SJSA1 (cell line): ENCODE data around the gene RUBCN. TPM values are rescaled to one million over a fixed set of nuclear protein-coding genes. Genes with fewer than 3 reads are reported as not detected.
"Not testable (repeated sequence)": the region's sequence is repeated elsewhere in the genome, so short reads cannot be mapped to it uniquely, and the experiment has no call there.

Source experiments
- DNase-seq, 2 experiments: peaks; one replicate each; pipeline ENCODE4 v3.0.0-alpha.2; 2015 to 2020; ENCODE audit warnings: low spot score in 2 of 2, low read depth in 1 of 2
- H3K27ac ChIP-seq: fragments of 250-450 bp; sonication (Bioruptor Pico); 2 replicates; pipeline ENCODE4 v1.5.1; 2020; ENCODE audit warnings: mild to moderate bottlenecking, moderate library complexity
- H3K27me3 ChIP-seq: fragments of 250-450 bp; sonication (Bioruptor Pico); replicated peaks from 2 replicates; pipeline ENCODE4 v1.5.1; 2020; ENCODE audit warnings: mild to moderate bottlenecking, moderate library complexity
- H3K36me3 ChIP-seq: fragments of 250-450 bp; sonication (Bioruptor Pico); 2 replicates; pipeline ENCODE4 v1.5.1; 2020; ENCODE audit warnings: mild to moderate bottlenecking
- H3K4me1 ChIP-seq: fragments of 250-450 bp; sonication (Bioruptor Pico); replicated peaks from 2 replicates; pipeline ENCODE4 v1.6.1; 2021; ENCODE audit warnings: mild to moderate bottlenecking
- H3K4me3 ChIP-seq: fragments of 250-450 bp; sonication (Bioruptor Pico); 2 replicates; pipeline ENCODE4 v1.5.1; 2020; ENCODE audit warnings: mild to moderate bottlenecking
- H3K9me3 ChIP-seq: fragments of 250-450 bp; sonication (Bioruptor Pico); replicated peaks from 2 replicates; pipeline ENCODE4 v1.5.1; 2020; ENCODE audit warnings: mild to moderate bottlenecking
- total RNA-seq: library from RNA; depleted of rRNA; stranded (reverse); fragments of >200 nt; shearing (Covaris generic); gene quantifications from 2 replicates; pipeline ENCODE4 v1.2.3, GENCODE V29; 2014

The RUBCN gene
- total RNA-seq, 1 experiment from 2014 or later: 10.4 TPM

DNA sequence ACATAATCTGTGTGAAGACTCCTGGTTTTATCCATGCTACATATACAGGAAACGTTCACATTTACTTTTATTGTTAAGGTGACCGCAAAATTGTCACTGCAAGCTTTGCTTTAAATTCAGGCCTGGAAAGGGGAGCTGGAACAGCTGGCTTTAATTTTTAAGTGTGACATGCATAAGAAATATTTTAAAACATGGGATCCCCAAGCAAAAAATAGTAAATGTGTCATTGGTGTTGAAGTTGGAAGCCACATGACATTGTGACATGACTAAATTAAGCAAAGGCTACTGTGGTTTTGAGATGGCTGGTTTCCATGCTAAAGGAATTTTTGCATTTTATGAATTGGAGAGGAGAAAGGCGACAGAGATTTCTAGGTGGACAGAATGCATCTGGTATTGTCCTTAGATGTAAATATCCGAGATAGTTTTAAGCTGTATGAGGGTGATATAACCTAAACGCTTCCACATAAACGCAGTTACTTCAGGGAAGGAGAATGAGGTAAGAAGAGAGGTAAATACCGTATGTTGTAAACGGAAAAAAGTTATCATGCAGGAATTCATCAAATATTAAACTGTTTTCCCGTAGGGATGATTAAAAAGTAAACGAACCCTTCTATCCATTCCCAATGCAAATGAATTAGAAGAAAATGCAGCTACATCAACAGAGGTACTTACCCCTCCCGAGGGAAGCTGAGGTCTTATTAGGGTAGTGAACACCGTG lies 12.1 kb upstream of the RUBCN start:
- Histone ChIP-seq H3K36me3 (peaks cover 8% of the 10 kb centered on the region; the same call in 1 of the 2 replicates), H3K27me3 (no peaks in the 10 kb centered on the region), H3K27ac (peak overlapping the region; percentile 20; the same call in 1 of the 2 replicates), H3K4me3 (peak overlapping the region; percentile 84), H3K4me1 (peaks cover 22% of the 10 kb centered on the region), H3K9me3 (no peaks in the 10 kb centered on the region)
- DNase-seq: peak in 1 of 2 experiments; percentile 18

DNA sequence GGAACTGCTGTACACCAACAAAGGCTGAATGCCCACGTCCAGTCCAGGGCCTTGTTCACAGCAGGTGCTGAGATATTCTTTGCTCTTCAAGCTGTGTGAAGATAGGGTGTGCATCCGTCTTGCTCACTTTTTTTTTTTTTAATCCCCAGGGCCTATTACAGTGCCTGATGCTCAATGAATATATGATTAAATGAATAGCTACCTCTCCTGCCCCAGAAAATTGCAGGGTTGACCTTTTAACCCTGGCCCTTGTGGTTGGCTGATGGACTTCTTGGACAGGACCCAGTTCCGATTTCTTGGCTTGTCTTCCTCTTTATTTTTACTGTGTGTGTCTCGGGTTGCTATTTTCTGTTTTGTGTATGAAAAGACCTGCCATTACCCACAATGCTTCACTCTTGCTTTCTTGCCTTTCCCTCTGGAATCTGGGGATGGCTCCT lies 10.1 kb upstream of the RUBCN start:
- H3K27me3 ChIP-seq: no peaks in the 10 kb centered on the region
- H3K4me3 ChIP-seq: no peak overlapping the region
- no peak overlapping the region for H3K27ac ChIP-seq
- no peaks in the 10 kb centered on the region for H3K9me3 ChIP-seq
- DNase-seq: no peak
- H3K36me3 ChIP-seq: peaks cover 6% of the 10 kb centered on the region; the same call in 1 of the 2 replicates
- peaks cover 16% of the 10 kb centered on the region for H3K4me1 ChIP-seq

DNA sequence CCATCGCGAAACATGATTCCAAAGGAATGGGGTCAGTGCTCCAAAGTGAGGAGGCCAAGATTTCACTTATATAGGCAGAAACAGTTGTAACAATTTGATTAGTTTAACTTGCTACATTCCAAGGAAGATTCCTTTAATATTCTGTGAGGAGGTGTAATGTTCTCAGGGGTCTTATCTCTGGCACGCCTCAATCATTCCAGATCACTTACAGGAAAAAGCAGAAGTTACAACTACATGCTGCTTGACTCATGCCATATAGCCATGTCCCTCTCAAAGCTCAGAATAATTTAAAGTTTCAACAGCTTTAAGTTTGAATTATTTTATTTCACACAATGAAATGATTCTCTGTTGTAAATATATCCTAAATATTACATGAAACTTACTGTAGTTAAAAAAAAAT lies 9.5 kb upstream of the RUBCN start:
- Histone ChIP-seq H3K9me3 (no peaks in the 10 kb centered on the region), H3K27ac (no peak overlapping the region), H3K36me3 (peaks cover 6% of the 10 kb centered on the region; the same call in 1 of the 2 replicates), H3K4me1 (peaks cover 10% of the 10 kb centered on the region), H3K27me3 (no peaks in the 10 kb centered on the region), H3K4me3 (no peak overlapping the region)
- DNase-seq: no peak

DNA sequence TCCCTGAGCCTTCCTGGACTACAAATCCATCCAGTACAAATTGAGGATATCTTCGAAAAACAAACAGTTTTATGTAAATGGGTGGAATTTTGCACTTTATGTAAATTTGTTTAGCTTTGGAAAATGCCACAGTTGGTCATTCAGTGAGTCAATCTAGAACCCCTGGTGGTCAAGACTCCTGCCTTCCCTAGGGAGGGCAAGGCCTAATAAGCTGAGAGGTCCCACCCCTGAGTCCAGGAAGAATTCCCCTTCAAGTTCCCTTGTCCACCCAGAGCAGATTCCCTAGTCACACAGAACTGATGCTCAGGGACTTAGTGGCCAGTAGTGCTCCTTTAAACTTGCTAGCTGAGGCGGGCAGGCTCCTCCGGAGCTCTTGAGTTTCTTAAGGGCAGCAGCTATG lies 6.1 kb upstream of the RUBCN start:
- H3K4me1 ChIP-seq: no peaks in the 10 kb centered on the region
- no peaks in the 10 kb centered on the region for H3K27me3 ChIP-seq
- no peak overlapping the region for H3K4me3 ChIP-seq
- no peak overlapping the region for H3K27ac ChIP-seq
- H3K36me3 ChIP-seq: no peaks in the 10 kb centered on the region
- DNase-seq: no peak
- H3K9me3 ChIP-seq: no peaks in the 10 kb centered on the region

DNA sequence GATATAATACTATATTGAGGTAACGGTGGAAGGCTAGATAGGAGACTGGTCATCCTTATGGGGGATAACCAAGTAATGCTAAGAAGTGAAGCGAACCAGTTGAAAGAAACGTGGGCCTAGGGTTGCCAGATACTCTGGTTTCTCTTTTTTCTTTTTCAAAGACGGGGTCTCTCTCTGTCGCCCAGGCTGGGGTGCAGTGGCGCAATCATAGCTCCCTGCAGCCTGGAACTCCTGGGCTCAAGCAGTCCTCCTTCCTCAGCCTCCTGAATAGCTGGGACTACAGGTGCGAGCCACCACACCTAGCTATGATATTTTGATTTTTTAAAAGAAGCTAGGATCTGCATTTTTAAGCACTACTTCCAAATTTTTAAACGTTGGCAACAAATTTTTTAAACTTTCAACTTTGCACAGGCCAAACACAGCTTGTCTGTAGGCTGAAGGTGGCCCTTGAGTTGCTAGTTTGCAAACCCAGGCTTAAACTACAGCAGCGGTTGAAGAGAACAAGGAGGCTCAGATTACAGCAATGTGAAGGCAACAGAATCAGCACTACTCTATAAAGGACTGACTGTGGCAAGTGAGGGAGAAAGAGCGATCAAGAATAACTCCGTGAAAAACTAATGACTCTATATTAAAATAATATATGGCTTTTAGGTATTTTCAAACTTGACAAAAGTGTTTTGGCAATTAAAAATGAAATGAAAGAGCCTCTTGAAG lies 1.2 kb upstream of the RUBCN start:
- H3K4me3 ChIP-seq: no peak overlapping the region; the same call in 1 of the 2 replicates
- H3K4me1 ChIP-seq: peaks cover 10% of the 10 kb centered on the region; the same call in 1 of the 2 replicates
- no peaks in the 10 kb centered on the region for H3K9me3 ChIP-seq
- H3K27me3 ChIP-seq: no peaks in the 10 kb centered on the region
- DNase-seq: no peak
- no peak overlapping the region for H3K27ac ChIP-seq
- H3K36me3 ChIP-seq: no peaks in the 10 kb centered on the region

DNA sequence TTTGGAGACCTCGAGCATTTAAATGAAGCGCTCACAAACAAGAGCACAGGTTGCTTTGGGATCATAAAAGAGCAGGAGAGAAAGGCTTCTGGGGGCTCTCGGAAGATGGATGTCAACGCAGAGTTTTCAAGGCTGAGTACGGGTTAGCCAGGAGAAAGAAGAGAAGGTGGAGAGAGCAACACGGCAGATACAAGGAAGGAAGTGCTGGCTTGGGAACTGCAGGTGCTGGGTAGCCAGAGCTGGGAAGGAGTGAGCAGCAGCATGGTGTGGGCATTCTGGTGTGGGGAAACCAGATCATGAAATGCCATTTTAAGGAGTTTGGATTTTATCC lies 580 bp upstream of the RUBCN start:
- Histone ChIP-seq H3K27ac (no peak overlapping the region), H3K4me1 (peaks cover 10% of the 10 kb centered on the region; the same call in 1 of the 2 replicates), H3K36me3 (no peaks in the 10 kb centered on the region), H3K4me3 (peak overlapping the region; percentile 80), H3K9me3 (no peaks in the 10 kb centered on the region), H3K27me3 (no peaks in the 10 kb centered on the region)
- no peak for DNase-seq

DNA sequence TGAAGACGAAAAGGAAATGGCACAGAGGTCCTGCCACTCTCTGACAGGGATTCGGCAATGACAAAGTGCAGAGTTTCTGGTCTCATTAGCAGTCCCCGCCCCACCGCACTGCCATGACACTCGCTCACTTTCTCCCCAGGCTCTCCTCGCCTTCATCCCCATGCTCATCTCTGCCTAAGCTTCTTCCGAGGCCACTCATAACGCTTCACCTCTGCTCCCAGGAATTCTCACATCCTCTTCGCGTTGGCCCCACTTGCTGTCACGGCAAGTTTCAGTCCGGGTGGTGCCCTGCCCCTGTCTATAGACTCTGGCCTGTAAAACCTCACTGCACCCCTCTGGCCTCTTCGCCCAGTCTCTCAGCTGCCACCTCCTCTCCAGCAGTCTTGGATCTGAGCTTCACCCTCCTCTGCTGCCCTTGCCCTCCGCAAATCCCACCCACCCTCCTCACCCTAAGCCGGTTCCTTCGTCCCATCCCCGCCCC lies 654 bp downstream of the RUBCN start:
- Histone ChIP-seq H3K27ac (no peak overlapping the region), H3K4me3 (peak overlapping the region; percentile 80), H3K27me3 (no peaks in the 10 kb centered on the region), H3K36me3 (no peaks in the 10 kb centered on the region), H3K4me1 (peaks cover 10% of the 10 kb centered on the region; the same call in 1 of the 2 replicates), H3K9me3 (no peaks in the 10 kb centered on the region)
- peak in 1 of 2 experiments; percentile 12 for DNase-seq

DNA sequence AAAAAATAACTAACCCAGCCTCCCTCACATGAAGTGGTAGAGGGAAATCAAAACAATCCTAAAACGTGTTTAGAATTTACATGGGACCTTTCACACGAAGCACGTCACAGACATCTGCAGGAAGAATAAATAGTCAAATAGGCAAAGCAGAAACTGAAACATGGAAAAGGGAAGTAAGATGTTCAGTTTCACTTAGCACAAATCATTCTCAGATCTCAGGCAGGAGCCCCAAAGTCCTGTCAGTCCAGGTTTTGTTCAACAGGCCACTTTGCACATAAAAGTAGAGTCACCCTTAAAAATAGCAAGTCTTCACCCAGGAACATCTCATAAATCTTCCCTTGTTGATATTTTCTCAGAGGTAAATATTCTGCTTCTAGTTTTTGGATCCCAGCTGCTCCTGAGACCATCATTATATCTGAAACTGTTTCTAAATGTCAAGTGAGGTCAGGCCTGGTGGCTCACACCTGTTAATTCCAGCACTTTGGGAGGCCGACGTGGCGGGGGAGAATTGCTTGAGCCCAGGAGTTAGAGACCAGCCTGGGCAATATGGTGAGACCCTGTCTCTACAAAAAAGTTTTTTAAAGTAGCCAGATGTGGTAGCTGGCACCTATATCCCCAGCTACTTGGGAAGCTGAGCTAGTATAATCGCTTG lies 1.9 kb downstream of the RUBCN start:
- H3K27ac ChIP-seq: no peak overlapping the region
- H3K27me3 ChIP-seq: no peaks in the 10 kb centered on the region
- no peaks in the 10 kb centered on the region for H3K36me3 ChIP-seq
- no peak for DNase-seq
- H3K4me3 ChIP-seq: no peak overlapping the region
- no peaks in the 10 kb centered on the region for H3K9me3 ChIP-seq
- peaks cover 17% of the 10 kb centered on the region; the same call in 1 of the 2 replicates for H3K4me1 ChIP-seq

DNA sequence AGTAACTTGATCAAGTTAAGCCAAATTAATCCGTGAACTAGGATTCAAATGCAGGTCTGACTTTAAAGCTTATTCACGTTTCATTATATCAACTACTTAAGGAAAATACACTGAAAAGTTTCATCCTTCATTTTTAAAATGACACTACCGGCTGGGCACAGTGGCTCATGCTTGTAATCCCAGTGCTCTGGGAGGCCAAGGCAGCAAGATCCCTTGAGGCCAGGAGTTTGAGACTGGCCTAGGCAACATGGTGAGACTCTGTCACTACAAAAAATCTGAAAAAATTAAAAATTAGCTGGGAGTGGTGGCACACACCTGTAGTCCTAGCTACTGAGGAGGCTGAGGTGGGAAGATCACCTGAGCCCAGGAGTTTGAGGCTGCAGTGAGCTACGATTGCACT lies 3.7 kb downstream of the RUBCN start:
- H3K9me3 ChIP-seq: no peaks in the 10 kb centered on the region
- peaks cover 17% of the 10 kb centered on the region; the same call in 1 of the 2 replicates for H3K4me1 ChIP-seq
- H3K4me3 ChIP-seq: no peak overlapping the region
- H3K27me3 ChIP-seq: no peaks in the 10 kb centered on the region
- H3K27ac ChIP-seq: no peak overlapping the region
- no peaks in the 10 kb centered on the region for H3K36me3 ChIP-seq
- DNase-seq: no peak

DNA sequence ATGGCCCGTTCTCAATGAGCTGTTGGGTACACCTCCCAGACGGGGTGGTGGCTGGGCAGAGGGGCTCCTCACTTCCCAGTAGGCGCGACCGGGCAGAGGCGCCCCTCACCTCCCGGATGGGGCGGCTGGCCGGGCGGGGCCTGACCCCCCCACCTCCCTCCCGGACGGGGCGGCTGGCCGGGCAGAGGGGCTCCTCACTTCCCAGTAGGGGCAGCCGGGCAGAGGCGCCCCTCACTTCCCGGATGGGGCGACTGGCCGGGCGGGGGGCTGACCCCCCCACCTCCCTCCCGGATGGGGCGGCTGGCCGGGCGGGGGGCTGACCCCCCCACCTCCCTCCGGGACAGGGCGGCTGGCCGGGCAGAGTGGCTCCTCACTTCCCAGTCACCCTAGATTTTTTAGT lies 5.2 kb downstream of the RUBCN start:
- not testable (repeated sequence) for H3K9me3 ChIP-seq, H3K4me3 ChIP-seq, H3K27ac ChIP-seq, H3K36me3 ChIP-seq, DNase-seq, H3K27me3 ChIP-seq
- peaks cover 13% of the 10 kb centered on the region; the same call in 1 of the 2 replicates for H3K4me1 ChIP-seq

DNA sequence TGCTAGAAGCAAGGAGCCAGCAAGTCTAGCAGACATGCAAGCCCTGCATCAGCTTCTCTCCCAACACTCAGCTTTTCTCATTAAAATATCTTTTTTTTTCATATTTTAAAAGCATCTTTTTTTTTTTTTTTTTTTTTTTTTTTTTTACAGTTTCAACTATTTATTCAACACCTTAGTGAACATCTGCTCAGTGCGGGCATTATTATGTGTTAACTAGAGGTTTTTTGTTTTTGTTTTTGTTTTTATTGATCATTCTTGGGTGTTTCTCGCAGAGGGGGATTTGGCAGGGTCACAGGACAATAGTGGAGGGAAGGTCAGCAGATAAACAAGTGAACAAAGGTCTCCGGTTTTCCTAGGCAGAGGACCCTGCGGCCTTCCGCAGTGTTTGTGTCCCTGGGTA lies 5.9 kb downstream of the RUBCN start:
- H3K36me3 ChIP-seq, DNase-seq, H3K4me3 ChIP-seq, H3K27me3 ChIP-seq, H3K9me3 ChIP-seq, H3K27ac ChIP-seq: not testable (repeated sequence)
- H3K4me1 ChIP-seq: peaks cover 10% of the 10 kb centered on the region; the same call in 1 of the 2 replicates

DNA sequence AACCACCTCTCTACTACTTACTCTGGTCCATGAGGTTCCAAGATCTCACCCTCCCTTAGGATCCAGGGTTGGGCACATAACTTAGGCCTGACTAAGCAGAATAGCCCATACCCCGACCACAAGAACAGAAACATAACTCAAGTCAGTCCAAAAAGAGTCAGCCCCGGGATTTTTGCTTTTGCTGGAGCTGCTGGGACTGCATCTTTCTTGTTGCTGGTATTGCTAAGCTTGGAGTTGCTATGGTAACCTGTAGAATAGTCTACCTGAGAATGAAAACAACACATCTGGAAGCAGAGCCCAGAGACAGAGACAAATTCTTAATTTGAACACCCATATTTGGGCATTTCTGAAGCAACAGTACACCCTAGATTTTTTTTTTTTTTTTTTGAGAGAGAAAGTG lies 6.5 kb downstream of the RUBCN start:
- peak in 1 of 2 experiments; percentile 29 for DNase-seq

DNA sequence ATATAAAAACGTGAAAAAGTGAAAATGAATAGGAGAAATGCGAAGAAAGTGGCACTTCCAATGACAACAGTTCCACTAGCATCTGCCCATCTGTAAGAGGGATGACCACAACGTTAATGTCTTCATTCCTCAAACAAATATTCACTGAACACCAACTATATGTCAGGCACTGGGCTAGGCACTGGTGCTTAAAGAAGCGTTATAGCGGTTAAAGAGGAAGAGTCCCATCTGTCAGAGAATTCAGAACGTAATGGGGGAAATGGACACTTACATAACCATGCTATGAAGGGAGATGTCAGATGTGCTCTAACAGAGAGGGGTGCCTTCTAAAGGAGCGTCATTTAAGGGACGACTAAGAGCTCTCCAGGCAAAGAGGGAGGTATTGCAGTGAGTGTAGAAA lies 8.2 kb downstream of the RUBCN start:
- peaks cover 7% of the 10 kb centered on the region; the same call in 1 of the 2 replicates for H3K4me1 ChIP-seq
- H3K36me3 ChIP-seq: no peaks in the 10 kb centered on the region
- no peak overlapping the region for H3K4me3 ChIP-seq
- no peaks in the 10 kb centered on the region for H3K27me3 ChIP-seq
- no peaks in the 10 kb centered on the region for H3K9me3 ChIP-seq
- no peak for DNase-seq
- no peak overlapping the region for H3K27ac ChIP-seq

More for the DNA sequence above, 6.5 kb downstream of the RUBCN start:
- H3K36me3 ChIP-seq: no peaks in the 10 kb centered on the region
- no peaks in the 10 kb centered on the region for H3K27me3 ChIP-seq
- H3K9me3 ChIP-seq: no peaks in the 10 kb centered on the region
- no peak overlapping the region for H3K4me3 ChIP-seq
- no peak overlapping the region for H3K27ac ChIP-seq
- H3K4me1 ChIP-seq: peaks cover 7% of the 10 kb centered on the region; the same call in 1 of the 2 replicates

DNA sequence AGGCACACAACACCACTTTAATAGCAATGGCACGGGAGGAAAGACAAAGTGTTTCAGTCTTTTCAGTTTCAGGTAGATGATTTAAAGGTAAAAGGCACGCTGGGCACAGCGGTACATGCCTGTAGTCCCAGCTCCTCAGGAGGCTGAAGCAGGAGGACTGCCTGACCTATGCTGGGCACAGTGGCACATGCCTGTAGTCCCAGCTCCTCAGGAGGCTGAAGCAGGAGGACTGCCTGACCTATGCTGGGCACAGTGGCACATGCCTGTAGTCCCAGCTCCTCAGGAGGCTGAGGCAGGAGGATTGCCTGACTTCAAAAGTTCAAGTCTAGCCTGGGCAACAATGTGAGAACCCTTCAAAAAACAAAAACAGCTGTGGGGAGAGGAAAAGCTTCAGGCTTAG lies 8.8 kb downstream of the RUBCN start:
- DNase-seq: not testable (repeated sequence)

More for the DNA sequence above, 8.8 kb downstream of the RUBCN start:
- not testable (repeated sequence) for H3K27ac ChIP-seq, H3K9me3 ChIP-seq, H3K36me3 ChIP-seq, H3K27me3 ChIP-seq, H3K4me1 ChIP-seq, H3K4me3 ChIP-seq
